GM21717 (cell line): ENCODE data around the gene PTPRB.

Experiments used
- ATAC-seq: cut with Tn5 transposase; IDR thresholded peaks from one replicate; pipeline ENCODE4 v1.9.1; 2021; ENCODE audit warnings: mild to moderate bottlenecking, moderate library complexity; ENCODE audit not compliant: unreplicated experiment

The PTPRB gene

DNA sequence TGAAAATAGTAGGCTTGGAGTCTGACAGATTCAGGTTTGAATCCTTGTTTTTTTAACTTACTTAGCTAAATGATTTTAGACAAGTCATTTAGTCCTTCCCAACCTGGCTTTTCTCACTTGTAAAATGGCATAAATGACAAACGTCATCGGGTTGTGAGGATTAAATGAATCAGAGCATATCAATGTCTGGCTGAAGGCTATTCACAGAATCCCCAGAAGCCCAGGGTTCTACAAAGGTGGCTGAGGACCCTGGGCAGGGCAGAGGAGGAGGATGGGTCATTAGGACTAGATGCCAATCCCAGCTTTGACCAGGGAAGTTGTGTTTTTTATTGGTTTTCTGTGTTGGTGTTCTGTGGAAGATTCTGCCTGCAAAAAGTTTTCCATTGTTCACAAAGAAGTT lies 7.6 kb upstream of the PTPRB start:
- no peak for ATAC-seq

DNA sequence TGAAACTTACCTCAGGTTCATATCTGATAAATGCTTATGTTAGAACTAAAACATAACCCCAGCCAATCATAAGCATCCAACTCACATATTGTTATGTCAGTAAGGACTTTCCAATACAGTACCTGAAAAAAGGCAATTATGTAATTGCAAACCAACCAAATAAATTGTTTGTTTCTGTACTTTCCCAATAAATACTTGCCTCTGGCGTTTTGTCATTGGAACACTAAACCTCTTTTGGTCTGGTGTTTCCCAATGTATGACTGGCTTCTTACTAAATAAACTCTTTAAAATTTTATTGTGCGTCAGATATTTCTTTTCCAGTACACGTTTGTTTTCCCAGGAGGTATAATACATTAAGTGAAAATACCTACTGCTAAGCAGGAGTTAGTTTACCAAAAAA lies 6.7 kb upstream of the PTPRB start:
- no peak for ATAC-seq

DNA sequence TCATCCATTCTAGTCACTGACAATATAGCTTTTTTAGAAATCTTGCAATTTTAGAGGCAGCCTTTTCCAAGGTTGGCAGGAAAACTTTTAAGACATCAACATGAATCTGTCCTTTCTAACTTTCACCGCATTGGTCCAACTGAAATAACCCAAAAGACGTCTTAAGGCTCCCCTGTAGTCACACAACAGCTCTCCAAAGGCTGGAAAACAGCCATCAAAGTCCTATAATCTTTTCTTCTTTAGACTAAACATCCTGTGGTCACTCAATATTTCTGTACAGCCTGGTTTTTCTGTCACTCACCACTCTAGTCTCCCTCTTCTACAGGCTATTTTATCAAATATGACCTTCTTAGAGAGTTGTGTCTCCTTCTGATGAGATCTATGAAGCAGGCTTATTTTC lies 4.5 kb upstream of the PTPRB start:
- ATAC-seq: no peak

DNA sequence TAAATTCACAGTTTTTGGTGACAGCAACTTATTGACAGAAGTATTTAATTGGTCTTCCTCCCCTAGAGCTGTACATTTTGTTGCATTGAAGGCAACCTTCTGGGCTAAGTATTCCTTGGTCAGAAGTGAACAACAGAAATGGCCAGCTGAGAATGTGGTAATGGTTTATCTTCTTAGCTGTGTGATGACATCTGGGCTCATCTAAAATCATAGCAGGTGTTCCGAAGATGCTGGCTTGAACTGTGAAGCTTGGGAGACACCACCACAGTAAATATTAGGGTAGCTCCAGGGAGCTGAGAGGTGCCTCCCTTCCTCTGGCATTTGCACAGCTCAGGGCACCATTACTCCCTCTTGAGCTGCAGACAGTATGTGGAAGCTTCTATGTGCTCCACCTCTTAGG lies 3.7 kb upstream of the PTPRB start:
- ATAC-seq: no peak

GRCh38 chr12:70639535-70639934 lies 2.3 kb upstream of the PTPRB start:
- no peak for ATAC-seq

GRCh38 chr12:70638639-70639360 lies 1.6 kb upstream of the PTPRB start:
- no peak for ATAC-seq

GRCh38 chr12:70635755-70636154 lies 1.5 kb downstream of the PTPRB start:
- ATAC-seq: no peak

GRCh38 chr12:70628701-70629480 lies 8.3 kb downstream of the PTPRB start:
- ATAC-seq: no peak

DNA sequence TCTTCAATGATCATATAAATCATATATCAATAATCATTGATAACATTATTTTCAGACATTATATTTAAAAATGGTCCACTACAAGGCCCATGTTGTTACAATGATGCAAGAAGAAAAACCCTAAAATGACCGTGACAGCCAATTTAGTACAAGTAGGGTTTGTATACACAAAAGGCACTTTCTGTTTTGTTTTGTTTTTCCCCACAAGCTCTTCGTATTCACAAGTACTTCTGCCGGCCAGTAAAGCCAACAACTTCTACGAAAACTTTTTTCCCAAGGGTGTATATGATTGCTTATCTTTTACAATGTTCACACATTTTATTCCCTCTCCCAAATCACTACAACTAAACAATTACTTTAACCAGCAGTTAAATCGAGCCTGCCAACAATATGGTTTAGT lies 9.6 kb downstream of the PTPRB start:
- no peak for ATAC-seq

DNA sequence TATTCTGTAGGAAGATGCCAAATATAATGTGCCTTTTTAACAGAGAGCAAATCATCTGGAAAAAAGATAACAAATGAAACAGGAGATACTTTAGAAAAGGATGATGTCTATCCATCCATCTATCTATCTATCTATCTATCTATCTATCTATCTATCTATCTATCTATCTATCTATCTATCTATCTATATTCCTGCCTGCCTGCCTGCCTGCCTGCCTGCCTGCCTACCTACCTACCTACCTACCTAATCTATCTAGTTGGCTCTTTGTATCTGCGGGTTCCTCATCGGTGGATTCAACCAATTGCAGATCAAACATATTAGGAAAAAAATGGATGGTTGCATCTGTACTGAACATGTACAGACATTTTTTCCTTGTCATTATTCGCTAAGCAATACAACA lies 11.0 kb downstream of the PTPRB start:
- no peak for ATAC-seq

DNA sequence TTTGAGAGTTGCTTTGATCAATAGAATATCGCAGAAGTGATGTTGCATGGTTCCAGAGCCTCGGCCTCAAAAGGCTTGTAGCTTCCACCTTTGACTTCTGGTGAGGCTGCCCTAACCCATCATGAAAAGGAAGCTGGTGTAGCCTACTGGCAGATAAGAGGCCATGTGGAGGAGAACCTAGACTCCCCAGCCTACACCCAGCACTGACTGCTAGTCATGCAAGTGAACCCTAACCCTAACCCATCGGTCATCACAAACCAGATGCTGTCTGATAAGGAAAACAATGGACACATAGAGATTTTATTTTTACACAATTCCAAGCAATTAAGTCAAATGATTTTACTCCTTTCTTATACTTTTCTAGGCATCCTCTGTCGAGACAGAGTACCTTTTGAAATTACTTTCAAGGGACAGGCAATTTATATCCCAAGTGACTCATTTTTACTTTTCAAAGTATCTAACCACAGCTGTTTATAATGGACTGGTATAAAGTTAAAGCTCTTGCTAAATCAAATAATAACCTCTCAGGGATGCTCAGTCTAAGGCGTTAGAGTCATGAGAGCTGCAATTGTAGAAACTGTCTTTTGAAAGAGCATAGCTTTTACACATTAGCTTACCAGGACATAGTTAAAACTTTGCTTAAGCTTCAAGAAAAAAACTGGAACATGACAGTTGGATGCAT lies 17.6 kb downstream of the PTPRB start:
- ATAC-seq: no peak

DNA sequence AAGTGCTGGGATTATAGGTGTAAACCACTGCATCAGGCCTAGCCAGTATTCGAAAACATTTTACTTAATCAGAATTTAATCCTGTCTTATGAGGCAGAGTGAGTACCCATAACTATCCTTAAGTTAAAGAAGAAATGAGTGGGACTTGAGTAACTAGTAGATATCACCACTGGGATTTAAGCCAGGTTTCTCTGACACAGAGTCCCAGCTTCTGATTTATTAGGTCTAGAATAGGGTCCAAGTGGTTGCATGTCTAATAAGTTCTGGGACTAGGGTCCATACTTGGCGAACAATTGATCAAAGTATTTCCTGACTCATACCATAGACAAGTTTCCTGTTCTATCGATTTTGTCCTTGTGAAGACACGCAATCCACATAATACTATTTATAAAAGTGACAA lies 18.9 kb downstream of the PTPRB start:
- no peak for ATAC-seq

DNA sequence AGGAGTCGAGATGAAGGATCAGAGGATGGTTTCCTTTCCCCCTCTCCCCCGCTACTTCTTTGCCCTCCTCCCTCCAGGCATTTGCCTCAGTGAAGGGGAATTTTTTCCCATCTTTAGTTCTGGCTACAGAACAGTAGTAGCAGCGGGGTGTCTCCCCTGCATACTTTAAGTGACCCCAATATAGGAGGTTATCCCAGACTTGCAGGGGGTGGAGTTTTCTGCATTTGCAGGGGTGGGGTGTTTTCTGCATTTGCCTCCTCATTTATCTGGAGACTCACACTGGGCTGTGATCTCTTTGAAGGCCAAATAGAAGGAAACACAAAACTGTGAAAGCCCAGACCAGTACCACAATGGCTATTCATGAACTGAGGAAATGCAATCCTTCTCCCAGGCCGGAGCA lies 19.8 kb downstream of the PTPRB start:
- no peak for ATAC-seq

GRCh38 chr12:70615174-70615866 lies 21.9 kb downstream of the PTPRB start:
- ATAC-seq: no peak

DNA sequence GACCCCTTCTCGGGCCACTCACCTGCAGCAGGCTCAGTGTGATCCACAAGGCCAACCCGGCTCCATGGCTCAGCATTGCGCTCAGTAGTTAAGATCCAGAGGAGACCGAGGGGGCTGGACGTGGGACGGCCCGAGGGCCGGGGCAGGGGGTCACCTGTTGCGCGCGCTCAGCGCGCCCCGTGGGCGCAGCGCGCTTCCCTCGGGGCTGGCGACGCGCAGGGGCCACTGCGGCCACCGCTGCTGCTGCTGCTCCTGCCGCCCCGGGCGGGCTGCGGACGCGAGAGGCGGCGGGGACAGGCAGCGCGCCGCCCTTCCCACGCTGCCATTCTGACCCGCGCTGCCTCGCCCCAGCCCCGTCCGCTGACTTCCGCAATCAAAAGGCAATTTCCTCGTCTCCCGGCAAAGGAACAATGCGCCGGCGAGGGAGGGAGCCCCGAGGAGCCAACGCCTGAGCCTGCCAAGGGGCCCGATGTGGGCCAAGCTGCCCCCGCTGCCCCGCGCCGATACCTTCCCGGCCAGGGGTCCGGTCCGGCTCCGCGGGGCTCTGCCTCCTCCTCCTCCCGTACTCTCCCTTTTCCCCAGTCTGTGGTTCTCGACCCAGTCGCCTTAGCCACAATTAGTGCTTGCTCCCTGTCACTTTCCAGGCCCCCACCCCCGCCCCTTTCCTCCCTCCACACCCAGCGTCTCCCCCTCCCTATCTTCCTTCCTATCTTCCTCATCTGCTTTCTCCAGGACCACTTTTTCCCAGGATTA lies 27.3 kb downstream of the PTPRB start:
- no peak for ATAC-seq

GRCh38 chr12:70609203-70609602 lies 28.0 kb downstream of the PTPRB start:
- no peak for ATAC-seq

GRCh38 chr12:70608184-70608583 lies 29.0 kb downstream of the PTPRB start:
- ATAC-seq: no peak

DNA sequence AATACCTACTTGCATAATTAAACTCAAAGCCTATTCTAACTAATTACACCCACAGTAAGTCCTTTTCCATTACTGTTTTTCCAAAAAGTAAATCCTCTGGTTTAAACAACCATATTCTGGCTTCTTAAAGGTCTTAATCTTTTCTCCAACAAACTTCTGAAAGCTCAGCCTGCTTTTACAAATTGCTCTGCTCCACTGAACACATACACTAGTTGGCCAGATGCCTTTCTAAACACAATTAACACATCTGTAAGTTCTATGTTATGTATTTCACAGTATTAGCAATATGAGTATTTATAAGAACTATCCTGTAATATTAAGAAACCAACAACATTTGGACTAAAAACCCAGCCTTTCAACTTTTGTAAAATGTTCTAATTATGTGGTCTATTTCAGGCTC lies 30.1 kb downstream of the PTPRB start:
- no peak for ATAC-seq

DNA sequence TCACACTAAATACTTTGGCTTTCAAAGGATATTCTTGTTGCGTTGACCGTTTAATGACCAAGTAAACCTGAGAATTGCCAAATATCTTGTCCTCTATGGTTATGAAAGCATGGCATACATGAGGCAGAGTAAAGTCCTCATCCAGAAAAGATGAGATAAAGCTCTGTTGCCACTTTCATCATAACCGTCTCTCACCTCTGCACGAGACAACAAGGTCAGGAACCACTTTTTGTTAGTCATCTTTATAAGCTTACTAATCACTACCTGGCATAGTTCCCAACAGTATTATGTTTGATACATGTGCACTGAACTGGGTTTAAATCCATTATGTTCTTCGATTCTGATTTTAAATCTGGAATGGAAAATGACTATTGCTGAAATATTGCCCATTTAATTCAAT lies 31.3 kb downstream of the PTPRB start:
- no peak for ATAC-seq

DNA sequence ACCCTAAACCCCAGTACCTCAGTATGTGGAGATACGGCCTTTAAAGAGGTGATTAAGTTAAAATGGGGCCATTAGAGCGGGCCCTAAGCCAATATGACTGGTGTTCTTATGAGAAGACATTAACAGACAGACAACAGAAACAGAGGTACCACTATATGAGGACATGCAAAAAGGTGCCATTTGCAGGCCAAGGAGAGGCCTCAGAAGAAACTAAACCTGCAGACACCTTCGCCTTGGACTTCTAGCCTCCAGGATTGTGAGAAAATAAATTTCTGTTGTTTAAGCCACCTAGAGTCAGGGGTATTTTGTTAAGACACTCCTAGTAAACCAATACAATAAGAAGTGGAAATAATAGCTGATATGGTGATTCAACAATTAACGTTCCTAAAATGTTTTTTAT lies 32.6 kb downstream of the PTPRB start:
- no peak for ATAC-seq

- no peak for ATAC-seq
These were observed 34.2 kb downstream of the PTPRB start for GRCh38 chr12:70603044-70603443.
